HCT116 (cell line): ENCODE results near the gene AIF1. TPM values are rescaled to one million over a fixed set of nuclear protein-coding genes. Genes with fewer than 3 reads are reported as not detected.

Source experiments
- ATAC-seq: fragments of 200-7000 bp; cut with Tn5 transposase; 2 replicates; pipeline ENCODE4 v1.9.1; 2020; ENCODE audit warnings: mild to moderate bottlenecking, moderate library complexity
- BruUV-seq: library from RNA; stranded (reverse); fragments of 400-500 nt; replicated peaks from 2 replicates; lab custom pipeline; 2021; lab: Mats Ljungman, UMichigan
- CTCF ChIA-PET: fragments of 300-600 bp; sonication (Branson Sonifier 250); formaldehyde crosslinking; loops from one replicate; lab custom pipeline; 2021; ENCODE audit warnings: antibody characterized with exemption; lab: Charles Lee
- POLR2A ChIA-PET: fragments of 300-600, 350-600 bp; sonication (Branson Sonifier 250); formaldehyde crosslinking; loops from one replicate; lab custom pipeline; 2021; ENCODE audit warnings: antibody characterized with exemption; lab: Charles Lee
- RAD21 ChIA-PET, 2 experiments: fragments of 300-600 bp; sonication (Branson Sonifier 250); formaldehyde crosslinking; loops; one replicate each; lab custom pipeline; 2023; ENCODE audit warnings: low total read pairs in 2 of 2; ENCODE audit not compliant: uncharacterized antibody in 2 of 2, unreplicated experiment in 2 of 2, low non-redundant PET in 1 of 2; lab: Charles Lee
- DNase-seq: peaks from one replicate; pipeline ENCODE4 v3.0.0-alpha.2; 2010; ENCODE audit warnings: low read depth, low spot score
- H2AFZ ChIP-seq: fragments of 200-600 bp; shearing (Covaris generic), sonication (generic); 2 replicates; pipeline ENCODE4 v1.6.1; 2017; ENCODE audit warnings: low read depth, mixed run types, mixed read lengths, antibody characterized with exemption, low read length; ENCODE audit not compliant: poor library complexity, severe bottlenecking
- H3K27ac ChIP-seq: 2 replicates; pipeline ENCODE4 v1.5.1; 2012; ENCODE audit warnings: low read depth, low read length
- H3K27me3 ChIP-seq: fragments of 200-600 bp; sonication (generic); 2 replicates; pipeline ENCODE4 v1.6.1; 2016; ENCODE audit warnings: mixed run types, low read length, mixed read lengths; ENCODE audit not compliant: insufficient read depth
- H3K36me3 ChIP-seq, 2 experiments: fragments of 200-500 bp in 1 of 2; fragments of 200-600 bp in 1 of 2; sonication (Bioruptor generic) in 1 of 2; sonication (generic) in 1 of 2; 2 replicates each; pipeline versions ENCODE4 v1.5.1 to v1.6.1; 2014 to 2016; ENCODE audit warnings: low read length in 2 of 2, inconsistent platforms in 1 of 2, mixed read lengths in 1 of 2, mixed run types in 1 of 2; ENCODE audit not compliant: insufficient read depth in 2 of 2, control insufficient read depth in 1 of 2
- H3K4me1 ChIP-seq, 2 experiments: fragments of 200-600 bp in 1 of 2; sonication (generic) in 1 of 2; 2 replicates each; pipeline versions ENCODE4 v1.5.1 to v1.6.1; 2012 to 2017; ENCODE audit warnings: low read length in 2 of 2, inconsistent platforms in 1 of 2, mild to moderate bottlenecking in 1 of 2, mixed read lengths in 1 of 2, mixed run types in 1 of 2, moderate library complexity in 1 of 2; ENCODE audit not compliant: insufficient read depth in 2 of 2, control insufficient read depth in 1 of 2
- H3K4me2 ChIP-seq: fragments of 200-600 bp; sonication (generic); 2 replicates; pipeline ENCODE4 v1.6.1; 2017; ENCODE audit warnings: mixed run types, low read length, mixed read lengths
- H3K4me3 ChIP-seq, 2 experiments: fragments of 200-600 bp in 1 of 2; sonication (generic) in 1 of 2; replicated peaks in 1 of 2; 2 replicates each; pipeline ENCODE4 v1.5.1; 2011 to 2016; ENCODE audit warnings: low read length in 2 of 2, control low read depth in 1 of 2, low read depth in 1 of 2, mild to moderate bottlenecking in 1 of 2, mixed read lengths in 1 of 2, mixed run types in 1 of 2
- H3K79me2 ChIP-seq: fragments of 200-600 bp; sonication (generic); 2 replicates; pipeline ENCODE4 v1.6.1; 2017; ENCODE audit warnings: mild to moderate bottlenecking, mixed run types, low read length, moderate library complexity, mixed read lengths; ENCODE audit not compliant: insufficient read depth
- H3K9ac ChIP-seq: fragments of 200-600 bp; sonication (generic); 2 replicates; pipeline ENCODE4 v1.6.1; 2016; ENCODE audit warnings: low read length, mixed read lengths
- H3K9me2 ChIP-seq: fragments of 200-600 bp; sonication (generic), shearing (Covaris generic); 2 replicates; pipeline ENCODE4 v1.6.1; 2017; ENCODE audit warnings: mixed run types, mild to moderate bottlenecking, moderate library complexity; ENCODE audit not compliant: insufficient read depth
- H3K9me3 ChIP-seq, 2 experiments: fragments of 200-500 bp in 1 of 2; fragments of 200-600 bp in 1 of 2; sonication (Bioruptor generic) in 1 of 2; sonication (generic) in 1 of 2; 2 replicates each; pipeline ENCODE4 v1.6.1; 2014 to 2017; ENCODE audit warnings: low read length in 2 of 2, mixed read lengths in 2 of 2, inconsistent platforms in 1 of 2, low read depth in 1 of 2, mild to moderate bottlenecking in 1 of 2, mixed run types in 1 of 2, moderate library complexity in 1 of 2; ENCODE audit not compliant: control insufficient read depth in 1 of 2, insufficient read depth in 1 of 2
- H4K20me1 ChIP-seq: fragments of 200-600 bp; sonication (generic), shearing (Covaris generic); 2 replicates; pipeline ENCODE4 v1.6.1; 2017; ENCODE audit warnings: mixed run types, mild to moderate bottlenecking, moderate library complexity; ENCODE audit not compliant: insufficient read depth
- CBX3 ChIP-seq: IDR thresholded peaks from 2 replicates; pipeline ENCODE4 v1.6.1; 2012; ENCODE audit warnings: low read depth
- CEBPB ChIP-seq: IDR thresholded peaks from 2 replicates; pipeline ENCODE4 v1.6.1; 2012; ENCODE audit warnings: low read depth
- EGR1 ChIP-seq: IDR thresholded peaks from 2 replicates; pipeline ENCODE4 v1.6.1; 2012; ENCODE audit warnings: low read depth
- ELF1 ChIP-seq: IDR thresholded peaks from 2 replicates; pipeline ENCODE4 v1.6.1; 2012; ENCODE audit warnings: low read depth, borderline replicate concordance
- EZH2phosphoT487 ChIP-seq: fragments of 200-600 bp; IDR thresholded peaks from 2 replicates; pipeline ENCODE4 v1.6.1; 2018; ENCODE audit warnings: antibody characterized with exemption, borderline replicate concordance
- POLR2A ChIP-seq: IDR thresholded peaks from 2 replicates; pipeline ENCODE4 v1.7.0; 2011; ENCODE audit warnings: borderline replicate concordance; ENCODE audit not compliant: insufficient read depth, insufficient read length; ENCODE audit errors: extremely low read depth
- POLR2AphosphoS5 ChIP-seq: IDR thresholded peaks from 2 replicates; pipeline ENCODE4 v1.6.1; 2011; ENCODE audit warnings: mild to moderate bottlenecking, low read depth, low read length, moderate library complexity
- RAD21 ChIP-seq: IDR thresholded peaks from 2 replicates; pipeline ENCODE4 v1.6.1; 2012; ENCODE audit warnings: low read depth, mild to moderate bottlenecking
- SIN3A ChIP-seq: IDR thresholded peaks from 2 replicates; pipeline ENCODE4 v1.6.1; 2012; ENCODE audit warnings: low read depth
- YY1 ChIP-seq: IDR thresholded peaks from 2 replicates; pipeline ENCODE4 v1.6.1; 2011; ENCODE audit warnings: low read length, low read depth, moderate library complexity, mild to moderate bottlenecking; ENCODE audit not compliant: insufficient replicate concordance; ENCODE audit errors: extremely low read depth
- ZFX ChIP-seq: fragments of 450-650 bp; IDR thresholded peaks from 2 replicates; pipeline ENCODE4 v1.6.1; 2017
- intact Hi-C: fragments of 100-400 bp; cut with micrococcal nuclease; formaldehyde crosslinking; loops from 2 replicates; pipeline ENCODE4 v1.10.0; 2022
- total RNA-seq: library from RNA; stranded (reverse); gene quantifications from one replicate; pipeline ENCODE4 v1.2.1, GENCODE V29; 2021; ENCODE audit not compliant: unreplicated experiment
- TF ChIP-seq, protein P1 (sequence below): IDR thresholded peaks from 2 replicates; pipeline ENCODE4 v1.6.1; 2011; ENCODE audit warnings: mild to moderate bottlenecking, low read length, moderate library complexity; ENCODE audit not compliant: insufficient replicate concordance; ENCODE audit errors: extremely low read depth
- TF ChIP-seq, protein P2 (sequence below): IDR thresholded peaks from 2 replicates; pipeline ENCODE4 v1.6.1; 2012
- TF ChIP-seq, protein P3 (sequence below): IDR thresholded peaks from 2 replicates; pipeline ENCODE4 v1.6.1; 2012
- TF ChIP-seq, protein P4 (sequence below): IDR thresholded peaks from 2 replicates; pipeline ENCODE4 v1.6.1; 2012; ENCODE audit warnings: low read depth

AIF1 gene
- total RNA-seq, 1 experiment from 2014 or later, result not detected

DNA sequence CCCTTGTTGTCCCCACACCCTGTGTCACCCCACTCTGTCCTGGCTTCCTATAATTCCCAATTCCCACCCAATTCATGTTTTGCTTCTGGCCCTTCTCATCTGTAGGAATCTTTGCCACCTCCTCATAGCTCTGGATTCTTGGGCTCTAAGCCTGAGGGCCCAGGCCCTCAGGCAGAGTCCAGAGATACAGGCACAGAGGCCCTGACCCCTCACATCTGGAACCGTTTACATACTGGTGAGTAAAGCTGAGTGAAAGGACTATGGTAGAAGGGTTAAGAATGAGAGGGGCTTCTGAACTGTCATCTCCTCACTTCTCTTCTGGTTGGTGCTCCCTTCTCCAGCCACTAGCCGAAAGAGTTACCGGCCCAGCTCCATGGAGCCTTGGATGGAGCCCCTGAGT lies 19.1 kb downstream of the AIF1 start:
- Histone ChIP-seq H3K4me1 (no peaks in the 10 kb centered on the region), H3K9me3 (no peaks in the 10 kb centered on the region), H4K20me1 (no peaks in the 10 kb centered on the region), H2AFZ (no peak overlapping the region), H3K79me2 (peaks cover 46% of the 10 kb centered on the region; the same call in 1 of the 2 replicates), H3K4me3 (no peak overlapping the region), H3K9ac (no peak overlapping the region), H3K36me3 (peaks cover 45 to 79% of the 10 kb centered on the region in 2 experiments), H3K9me2 (no peaks in the 10 kb centered on the region), H3K27me3 (no peaks in the 10 kb centered on the region), H3K4me2 (no peak overlapping the region), H3K27ac (no peak overlapping the region)
- RAD21 ChIA-PET, result no interaction called here
- ATAC-seq (no peak), DNase-seq (no peak)
- CTCF ChIA-PET, result no interaction called here
- POLR2A ChIA-PET, result no interaction called here
- TF ChIP-seq POLR2AphosphoS5 (no peak), ZFX (no peak), EZH2phosphoT487 (no peak), YY1 (no peak), CBX3 (no peak), SIN3A (no peak), EGR1 (no peak), CEBPB (no peak), POLR2A (no peak), ELF1 (no peak), RAD21 (no peak)
- TF ChIP-seq, protein P1, sequence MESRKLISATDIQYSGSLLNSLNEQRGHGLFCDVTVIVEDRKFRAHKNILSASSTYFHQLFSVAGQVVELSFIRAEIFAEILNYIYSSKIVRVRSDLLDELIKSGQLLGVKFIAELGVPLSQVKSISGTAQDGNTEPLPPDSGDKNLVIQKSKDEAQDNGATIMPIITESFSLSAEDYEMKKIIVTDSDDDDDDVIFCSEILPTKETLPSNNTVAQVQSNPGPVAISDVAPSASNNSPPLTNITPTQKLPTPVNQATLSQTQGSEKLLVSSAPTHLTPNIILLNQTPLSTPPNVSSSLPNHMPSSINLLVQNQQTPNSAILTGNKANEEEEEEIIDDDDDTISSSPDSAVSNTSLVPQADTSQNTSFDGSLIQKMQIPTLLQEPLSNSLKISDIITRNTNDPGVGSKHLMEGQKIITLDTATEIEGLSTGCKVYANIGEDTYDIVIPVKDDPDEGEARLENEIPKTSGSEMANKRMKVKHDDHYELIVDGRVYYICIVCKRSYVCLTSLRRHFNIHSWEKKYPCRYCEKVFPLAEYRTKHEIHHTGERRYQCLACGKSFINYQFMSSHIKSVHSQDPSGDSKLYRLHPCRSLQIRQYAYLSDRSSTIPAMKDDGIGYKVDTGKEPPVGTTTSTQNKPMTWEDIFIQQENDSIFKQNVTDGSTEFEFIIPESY, result no peak
- TF ChIP-seq, protein P2, sequence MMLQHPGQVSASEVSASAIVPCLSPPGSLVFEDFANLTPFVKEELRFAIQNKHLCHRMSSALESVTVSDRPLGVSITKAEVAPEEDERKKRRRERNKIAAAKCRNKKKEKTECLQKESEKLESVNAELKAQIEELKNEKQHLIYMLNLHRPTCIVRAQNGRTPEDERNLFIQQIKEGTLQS, result no peak
- TF ChIP-seq, protein P3, sequence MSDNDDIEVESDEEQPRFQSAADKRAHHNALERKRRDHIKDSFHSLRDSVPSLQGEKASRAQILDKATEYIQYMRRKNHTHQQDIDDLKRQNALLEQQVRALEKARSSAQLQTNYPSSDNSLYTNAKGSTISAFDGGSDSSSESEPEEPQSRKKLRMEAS, result no peak
- TF ChIP-seq, protein P4, sequence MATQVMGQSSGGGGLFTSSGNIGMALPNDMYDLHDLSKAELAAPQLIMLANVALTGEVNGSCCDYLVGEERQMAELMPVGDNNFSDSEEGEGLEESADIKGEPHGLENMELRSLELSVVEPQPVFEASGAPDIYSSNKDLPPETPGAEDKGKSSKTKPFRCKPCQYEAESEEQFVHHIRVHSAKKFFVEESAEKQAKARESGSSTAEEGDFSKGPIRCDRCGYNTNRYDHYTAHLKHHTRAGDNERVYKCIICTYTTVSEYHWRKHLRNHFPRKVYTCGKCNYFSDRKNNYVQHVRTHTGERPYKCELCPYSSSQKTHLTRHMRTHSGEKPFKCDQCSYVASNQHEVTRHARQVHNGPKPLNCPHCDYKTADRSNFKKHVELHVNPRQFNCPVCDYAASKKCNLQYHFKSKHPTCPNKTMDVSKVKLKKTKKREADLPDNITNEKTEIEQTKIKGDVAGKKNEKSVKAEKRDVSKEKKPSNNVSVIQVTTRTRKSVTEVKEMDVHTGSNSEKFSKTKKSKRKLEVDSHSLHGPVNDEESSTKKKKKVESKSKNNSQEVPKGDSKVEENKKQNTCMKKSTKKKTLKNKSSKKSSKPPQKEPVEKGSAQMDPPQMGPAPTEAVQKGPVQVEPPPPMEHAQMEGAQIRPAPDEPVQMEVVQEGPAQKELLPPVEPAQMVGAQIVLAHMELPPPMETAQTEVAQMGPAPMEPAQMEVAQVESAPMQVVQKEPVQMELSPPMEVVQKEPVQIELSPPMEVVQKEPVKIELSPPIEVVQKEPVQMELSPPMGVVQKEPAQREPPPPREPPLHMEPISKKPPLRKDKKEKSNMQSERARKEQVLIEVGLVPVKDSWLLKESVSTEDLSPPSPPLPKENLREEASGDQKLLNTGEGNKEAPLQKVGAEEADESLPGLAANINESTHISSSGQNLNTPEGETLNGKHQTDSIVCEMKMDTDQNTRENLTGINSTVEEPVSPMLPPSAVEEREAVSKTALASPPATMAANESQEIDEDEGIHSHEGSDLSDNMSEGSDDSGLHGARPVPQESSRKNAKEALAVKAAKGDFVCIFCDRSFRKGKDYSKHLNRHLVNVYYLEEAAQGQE, result no peak
- intact Hi-C loops, result no loop called here
- BruUV-seq, result no TSS peak
